Astrocyte (in vitro differentiated cells and primary cell): ENCODE data around the gene LTC4S. TPM values are rescaled to one million over a fixed set of nuclear protein-coding genes. Genes with fewer than 3 reads are reported as not detected.

Experiments
- DNase-seq: peaks from one replicate; pipeline ENCODE4 v3.0.0-alpha.2; 2010; ENCODE audit warnings: low read depth
- FAIRE-seq: peaks from 2 replicates; lab custom pipeline; 2011; peaks lifted over from hg19 to GRCh38; lab: Jason Lieb, UNC
- H2AFZ ChIP-seq: 2 replicates; pipeline ENCODE4 v1.6.0; 2012; ENCODE audit warnings: low read depth, low read length, inconsistent platforms
- H3K27ac ChIP-seq: 2 replicates; pipeline ENCODE4 v1.5.1; 2011; ENCODE audit warnings: low read depth, low read length, inconsistent platforms
- H3K27me3 ChIP-seq: 2 replicates; pipeline ENCODE4 v1.6.0; 2011; ENCODE audit warnings: low read length, inconsistent platforms; ENCODE audit not compliant: insufficient read depth
- H3K36me3 ChIP-seq: 2 replicates; pipeline ENCODE4 v1.5.1; 2011; ENCODE audit warnings: low read length, inconsistent platforms; ENCODE audit not compliant: insufficient read depth
- H3K4me1 ChIP-seq: 2 replicates; pipeline ENCODE4 v1.5.1; 2011; ENCODE audit warnings: low read length, inconsistent platforms; ENCODE audit not compliant: insufficient read depth
- H3K4me2 ChIP-seq: 2 replicates; pipeline ENCODE4 v1.6.0; 2012; ENCODE audit warnings: low read length, inconsistent platforms
- H3K4me3 ChIP-seq: 2 replicates; pipeline ENCODE4 v1.5.1; 2011; ENCODE audit warnings: low read depth, mild to moderate bottlenecking, low read length, inconsistent platforms; ENCODE audit not compliant: insufficient read depth
- H3K79me2 ChIP-seq: 2 replicates; pipeline ENCODE4 v1.6.0; 2012; ENCODE audit warnings: mild to moderate bottlenecking, low read length, inconsistent platforms; ENCODE audit not compliant: insufficient read depth
- H3K9ac ChIP-seq: 2 replicates; pipeline ENCODE4 v1.6.0; 2012; ENCODE audit warnings: mild to moderate bottlenecking, low read length, inconsistent platforms
- H3K9me3 ChIP-seq: 2 replicates; pipeline ENCODE4 v1.5.1; 2012; ENCODE audit warnings: low read depth, mild to moderate bottlenecking, low read length, inconsistent platforms; ENCODE audit not compliant: insufficient read depth
- H4K20me1 ChIP-seq: 2 replicates; pipeline ENCODE4 v1.6.0; 2012; ENCODE audit warnings: low read length, inconsistent platforms; ENCODE audit not compliant: insufficient read depth
- H3K27ac Mint-ChIP-seq: one replicate; pipeline ENCODE4 v1.8.0; 2021; ENCODE audit warnings: mild to moderate bottlenecking, mixed read lengths; ENCODE audit not compliant: unreplicated experiment
- H3K27me3 Mint-ChIP-seq: one replicate; pipeline ENCODE4 v1.8.0; 2021; ENCODE audit warnings: low read depth, mixed read lengths; ENCODE audit not compliant: unreplicated experiment
- H3K36me3 Mint-ChIP-seq: one replicate; pipeline ENCODE4 v1.8.0; 2021; ENCODE audit warnings: low read depth, mixed read lengths; ENCODE audit not compliant: unreplicated experiment
- H3K4me1 Mint-ChIP-seq: one replicate; pipeline ENCODE4 v1.8.0; 2021; ENCODE audit warnings: low read depth, mixed read lengths; ENCODE audit not compliant: unreplicated experiment
- H3K4me3 Mint-ChIP-seq: one replicate; pipeline ENCODE4 v1.8.0; 2021; ENCODE audit warnings: mild to moderate bottlenecking, moderate library complexity, mixed read lengths; ENCODE audit not compliant: unreplicated experiment
- H3K9me3 Mint-ChIP-seq: one replicate; pipeline ENCODE4 v1.8.0; 2021; ENCODE audit warnings: mild to moderate bottlenecking, mixed read lengths; ENCODE audit not compliant: unreplicated experiment
- CTCF ChIP-seq: IDR thresholded peaks from 2 replicates; pipeline ENCODE4 v1.5.1; 2011; ENCODE audit warnings: low read depth, mild to moderate bottlenecking, inconsistent platforms, low read length, moderate library complexity; ENCODE audit not compliant: insufficient read depth
- EZH2 ChIP-seq: IDR thresholded peaks from 2 replicates; pipeline ENCODE4 v1.6.1; 2012; ENCODE audit warnings: mild to moderate bottlenecking, low read length, inconsistent platforms; ENCODE audit not compliant: insufficient read depth
- total RNA-seq: library from RNA; stranded (reverse); gene quantifications from 2 replicates; pipeline ENCODE4 v1.2.1, GENCODE V29; 2021

LTC4S gene
- total RNA-seq, 1 donor from 2014 or later = 1.3 TPM

GRCh38 chr5:179819296-179820126, 25.7 kb downstream of the LTC4S start:
- DNase-seq (peak; percentile 62), FAIRE-seq (no peak)
- Histone ChIP-seq H3K79me2 (peaks cover 47% of the 10 kb centered on the region), H3K4me1 (peaks cover 43% of the 10 kb centered on the region), H3K4me2 (peak overlapping the region; percentile 84), H3K27me3 (no peaks in the 10 kb centered on the region), H3K36me3 (peaks cover 11% of the 10 kb centered on the region), H3K9me3 (no peaks in the 10 kb centered on the region), H3K4me3 (no peak overlapping the region), H3K27ac (peak overlapping the region; percentile 96), H3K9ac (peak overlapping the region; percentile 97), H2AFZ (peak overlapping the region; percentile 68), H4K20me1 (peaks cover 38% of the 10 kb centered on the region)
- TF ChIP-seq EZH2 = no peak
- no peak for TF ChIP-seq CTCF
- Mint-ChIP-seq H3K27ac (peak overlapping the region; percentile 88), H3K9me3 (no peaks in the 10 kb centered on the region), H3K36me3 (peaks cover 14% of the 10 kb centered on the region), H3K4me3 (no peak overlapping the region), H3K27me3 (no peaks in the 10 kb centered on the region), H3K4me1 (peaks cover 21% of the 10 kb centered on the region)

DNA sequence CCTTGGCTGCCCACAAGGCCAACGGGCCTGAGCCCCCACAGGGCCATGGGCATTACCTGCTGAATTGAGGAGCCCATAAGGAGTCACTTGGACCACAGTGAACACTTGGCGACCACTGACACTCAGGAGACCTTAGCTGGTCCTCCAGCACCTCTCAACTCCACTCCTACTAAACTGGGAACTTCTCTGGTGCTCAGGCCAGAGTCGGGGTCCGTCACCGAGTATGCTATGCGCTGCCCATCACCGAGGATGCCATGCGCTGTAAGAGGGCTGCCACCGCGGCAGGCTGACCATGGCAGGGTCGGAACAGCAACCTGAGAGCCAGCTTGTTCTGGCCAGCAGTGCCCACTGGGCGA, 26.3 kb downstream of the LTC4S start:
- TF ChIP-seq CTCF = no peak
- FAIRE-seq (no peak), DNase-seq (no peak)
- no peaks in the 10 kb centered on the region for H3K9me3 Mint-ChIP-seq
- Histone ChIP-seq H2AFZ (no peak overlapping the region), H3K79me2 (peaks cover 53% of the 10 kb centered on the region), H3K4me1 (peaks cover 47% of the 10 kb centered on the region), H3K9ac (peak overlapping the region; percentile 97), H3K27me3 (no peaks in the 10 kb centered on the region), H3K4me2 (peak overlapping the region; percentile 84), H3K27ac (peak overlapping the region; percentile 96), H3K9me3 (no peaks in the 10 kb centered on the region), H3K4me3 (peak overlapping the region; percentile 74), H4K20me1 (peaks cover 44% of the 10 kb centered on the region), H3K36me3 (peaks cover 13% of the 10 kb centered on the region)
- H3K27ac Mint-ChIP-seq = peak overlapping the region; percentile 88
- H3K27me3 Mint-ChIP-seq = no peaks in the 10 kb centered on the region
- peak overlapping the region; percentile 77 for H3K4me3 Mint-ChIP-seq
- peaks cover 24% of the 10 kb centered on the region for H3K4me1 Mint-ChIP-seq
- H3K36me3 Mint-ChIP-seq = peaks cover 19% of the 10 kb centered on the region
